ENCODE measurements around the gene EFS.

DNA sequence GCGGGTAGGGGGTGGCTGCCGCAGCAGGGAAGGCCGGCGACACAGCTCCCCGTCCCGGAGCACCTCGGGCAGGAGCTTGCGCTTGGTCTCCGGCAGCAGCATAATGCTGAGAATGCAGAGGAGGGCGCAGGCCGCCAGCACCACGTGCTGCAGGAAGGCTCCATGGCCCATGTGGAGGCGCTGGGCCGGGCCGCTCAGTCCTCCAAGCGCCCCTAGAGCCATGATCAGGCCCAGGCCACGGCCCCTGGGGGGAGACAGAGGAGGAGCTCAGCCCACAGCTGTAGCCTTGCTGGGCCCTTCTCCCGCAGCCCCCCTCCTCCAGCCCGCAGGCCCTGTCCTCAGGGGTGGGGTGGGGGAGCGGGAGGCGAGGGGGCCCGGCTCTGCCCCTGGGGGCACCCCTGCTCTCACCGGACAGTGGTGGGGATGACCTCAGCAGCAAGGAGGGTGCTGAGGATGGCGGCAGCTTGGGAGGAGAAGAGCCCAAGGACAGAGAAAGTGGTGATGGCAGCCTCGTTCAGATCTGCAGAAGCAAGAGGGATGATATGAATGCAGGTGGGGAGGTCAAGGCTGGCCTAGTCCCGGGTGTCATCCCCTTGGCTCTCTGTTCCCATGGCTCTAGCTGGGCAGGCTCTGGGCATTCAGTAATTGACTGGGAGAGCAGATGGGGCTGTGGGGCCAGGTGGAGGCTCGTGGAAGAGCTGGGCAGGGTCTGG, 18.1 kb downstream of the EFS start:
- TF ChIP-seq, protein P1, sequence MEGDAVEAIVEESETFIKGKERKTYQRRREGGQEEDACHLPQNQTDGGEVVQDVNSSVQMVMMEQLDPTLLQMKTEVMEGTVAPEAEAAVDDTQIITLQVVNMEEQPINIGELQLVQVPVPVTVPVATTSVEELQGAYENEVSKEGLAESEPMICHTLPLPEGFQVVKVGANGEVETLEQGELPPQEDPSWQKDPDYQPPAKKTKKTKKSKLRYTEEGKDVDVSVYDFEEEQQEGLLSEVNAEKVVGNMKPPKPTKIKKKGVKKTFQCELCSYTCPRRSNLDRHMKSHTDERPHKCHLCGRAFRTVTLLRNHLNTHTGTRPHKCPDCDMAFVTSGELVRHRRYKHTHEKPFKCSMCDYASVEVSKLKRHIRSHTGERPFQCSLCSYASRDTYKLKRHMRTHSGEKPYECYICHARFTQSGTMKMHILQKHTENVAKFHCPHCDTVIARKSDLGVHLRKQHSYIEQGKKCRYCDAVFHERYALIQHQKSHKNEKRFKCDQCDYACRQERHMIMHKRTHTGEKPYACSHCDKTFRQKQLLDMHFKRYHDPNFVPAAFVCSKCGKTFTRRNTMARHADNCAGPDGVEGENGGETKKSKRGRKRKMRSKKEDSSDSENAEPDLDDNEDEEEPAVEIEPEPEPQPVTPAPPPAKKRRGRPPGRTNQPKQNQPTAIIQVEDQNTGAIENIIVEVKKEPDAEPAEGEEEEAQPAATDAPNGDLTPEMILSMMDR (IDR thresholded peaks at IDR 0.05): no peak
- TF ChIP-seq POLR2A (IDR thresholded peaks at IDR 0.05; ENCODE audit: low read depth): no peak
